PC-3 (cell line): ENCODE measurements around the gene ADAM12. TPM values are rescaled to one million over a fixed set of nuclear protein-coding genes. Genes with fewer than 3 reads are reported as not detected.

Experiments
- ATAC-seq: fragments of 200-7000 bp; cut with Tn5 transposase; 2 replicates; pipeline ENCODE4 v1.9.1; 2020; ENCODE audit warnings: mild to moderate bottlenecking, moderate library complexity
- BruUV-seq: library from RNA; stranded (reverse); fragments of 400-500 nt; replicated peaks from 2 replicates; lab custom pipeline; 2021; lab: Mats Ljungman, UMichigan
- CTCF ChIA-PET: fragments of 300-600 bp; sonication (Branson Sonifier 250); formaldehyde crosslinking; loops from one replicate; lab custom pipeline; 2022; ENCODE audit warnings: antibody characterized with exemption; lab: Charles Lee
- POLR2A ChIA-PET: fragments of 300-600 bp; sonication (Branson Sonifier 250); formaldehyde crosslinking; loops from one replicate; lab custom pipeline; 2022; ENCODE audit warnings: antibody characterized with exemption; ENCODE audit not compliant: unreplicated experiment; lab: Charles Lee
- DNase-seq: peaks from one replicate; pipeline ENCODE4 v3.0.0-alpha.2; 2015
- H2AFZ ChIP-seq: fragments of 300-600 bp; sonication (generic); 2 replicates; pipeline ENCODE4 v1.6.0; 2016; ENCODE audit warnings: antibody characterized with exemption, low read length
- H3F3A ChIP-seq: fragments of 300-600 bp; sonication (generic); one replicate; pipeline ENCODE4 v1.6.0; 2017; ENCODE audit warnings: antibody characterized with exemption, low read length, control low read depth, mild to moderate bottlenecking; ENCODE audit not compliant: unreplicated experiment
- H3K27ac ChIP-seq: fragments of 300-600 bp; sonication (generic); 2 replicates; pipeline ENCODE4 v1.5.1; 2016; ENCODE audit warnings: mild to moderate bottlenecking, low read length
- H3K27me3 ChIP-seq: fragments of 300-600 bp; sonication (generic); 2 replicates; pipeline ENCODE4 v1.6.1; 2016; ENCODE audit warnings: low read length, mixed read lengths
- H3K36me3 ChIP-seq: fragments of 300-600 bp; sonication (generic); 2 replicates; pipeline ENCODE4 v1.6.1; 2016; ENCODE audit warnings: low read depth, mixed run types, low read length, mixed read lengths
- H3K4me1 ChIP-seq: fragments of 300-600 bp; sonication (generic); 2 replicates; pipeline ENCODE4 v1.5.1; 2016; ENCODE audit warnings: low read length; ENCODE audit not compliant: insufficient read depth
- H3K4me2 ChIP-seq: fragments of 300-600 bp; sonication (generic); 2 replicates; pipeline ENCODE4 v1.6.0; 2016; ENCODE audit warnings: low read length
- H3K4me3 ChIP-seq: fragments of 300-600 bp; sonication (generic); 2 replicates; pipeline ENCODE4 v1.5.1; 2016; ENCODE audit warnings: mild to moderate bottlenecking, low read length, mixed read lengths
- H3K79me2 ChIP-seq: fragments of 300-600 bp; sonication (generic); 2 replicates; pipeline ENCODE4 v1.6.1; 2017; ENCODE audit warnings: low read length, mixed read lengths
- H3K9ac ChIP-seq: fragments of 300-600 bp; sonication (generic); 2 replicates; pipeline ENCODE4 v1.6.0; 2016; ENCODE audit warnings: mild to moderate bottlenecking, low read length
- H3K9me2 ChIP-seq: fragments of 300-600 bp; sonication (generic); replicated peaks from 2 replicates; pipeline ENCODE4 v1.6.1; 2016; ENCODE audit warnings: mixed run types, low read length, mixed read lengths
- H3K9me3 ChIP-seq: fragments of 300-600 bp; sonication (generic); 2 replicates; pipeline ENCODE4 v1.6.1; 2016; ENCODE audit warnings: low read length, mixed read lengths
- H4K20me1 ChIP-seq: fragments of 300-600 bp; sonication (generic); 2 replicates; pipeline ENCODE4 v1.6.1; 2016; ENCODE audit warnings: low read length, mixed read lengths
- CTCF ChIP-seq: fragments of 300-600 bp; sonication (generic); conservative IDR thresholded peaks from 2 replicates; pipeline ENCODE4 v1.5.1; 2017; ENCODE audit warnings: antibody characterized with exemption, low read depth, mild to moderate bottlenecking, low read length
- EZH2 ChIP-seq: fragments of 300-600 bp; sonication (generic); IDR thresholded peaks from one replicate; pipeline ENCODE4 v1.6.1; 2017; ENCODE audit warnings: antibody characterized with exemption, mild to moderate bottlenecking, low read length; ENCODE audit not compliant: unreplicated experiment
- EZH2phosphoT487 ChIP-seq: fragments of 300-600 bp; sonication (generic); IDR thresholded peaks from 2 replicates; pipeline ENCODE4 v1.6.1; 2018; ENCODE audit warnings: mild to moderate bottlenecking, antibody characterized with exemption, low read length, borderline replicate concordance
- intact Hi-C: fragments of 100-400 bp; cut with micrococcal nuclease; formaldehyde crosslinking; loops from 2 replicates; pipeline ENCODE4 v1.9.0; 2023
- total RNA-seq: library from RNA; depleted of rRNA; stranded (reverse); fragments of >200 nt; gene quantifications from 2 replicates; pipeline ENCODE4 v1.2.3, GENCODE V29; 2014

ADAM12 gene
- total RNA-seq, 1 experiment from 2014 or later = 3.4 TPM

- Histone ChIP-seq H3K9me2 (no peaks in the 10 kb centered on the region), H3K9me3 (no peaks in the 10 kb centered on the region), H2AFZ (no peak overlapping the region), H3F3A (no peaks in the 10 kb centered on the region), H4K20me1 (no peaks in the 10 kb centered on the region), H3K4me2 (no peak overlapping the region), H3K36me3 (no peaks in the 10 kb centered on the region), H3K4me1 (peaks cover 4% of the 10 kb centered on the region), H3K4me3 (no peak overlapping the region), H3K9ac (no peak overlapping the region), H3K79me2 (no peaks in the 10 kb centered on the region), H3K27me3 (no peaks in the 10 kb centered on the region), H3K27ac (no peak overlapping the region)
- intact Hi-C loops = no loop called here
- BruUV-seq = no TSS peak
- ChIA-PET CTCF (no interaction called here), POLR2A (no interaction called here)
- TF ChIP-seq EZH2phosphoT487 (no peak), EZH2 (no peak), CTCF (no peak)
- ATAC-seq (no peak), DNase-seq (no peak)
Observed at GRCh38 chr10:126392068-126392467, 3.8 kb upstream of the ADAM12 start.

- H4K20me1 ChIP-seq = no peaks in the 10 kb centered on the region
- TF ChIP-seq EZH2phosphoT487 (no peak), CTCF (no peak), EZH2 (no peak)
- no peak overlapping the region for H2AFZ ChIP-seq
- H3K9ac ChIP-seq = no peak overlapping the region
- CTCF ChIA-PET = no interaction called here
- intact Hi-C loops = no loop called here
- H3K9me3 ChIP-seq = no peaks in the 10 kb centered on the region
- H3K4me1 ChIP-seq = peaks cover 5% of the 10 kb centered on the region; the same call in 1 of the 2 replicates
- no peaks in the 10 kb centered on the region for H3K27me3 ChIP-seq
- POLR2A ChIA-PET = no interaction called here
- H3K4me2 ChIP-seq = no peak overlapping the region
- H3K4me3 ChIP-seq = no peak overlapping the region
- DNase-seq = no peak
- ATAC-seq = no peak
- H3K36me3 ChIP-seq = no peaks in the 10 kb centered on the region
- H3K9me2 ChIP-seq = no peaks in the 10 kb centered on the region
- no peak overlapping the region for H3K27ac ChIP-seq
- H3K79me2 ChIP-seq = no peaks in the 10 kb centered on the region
- no TSS peak for BruUV-seq
- no peaks in the 10 kb centered on the region for H3F3A ChIP-seq
Observed at GRCh38 chr10:126391192-126391885, 3.1 kb upstream of the ADAM12 start.

GRCh38 chr10:126390324-126390723, 2.0 kb upstream of the ADAM12 start:
- no peaks in the 10 kb centered on the region for H3K9me3 ChIP-seq
- no peak for DNase-seq
- H3K27me3 ChIP-seq = no peaks in the 10 kb centered on the region
- intact Hi-C loops = no loop called here
- ATAC-seq = no peak
- no TSS peak for BruUV-seq
- H3K9ac ChIP-seq = no peak overlapping the region
- H3K4me1 ChIP-seq = peaks cover 6% of the 10 kb centered on the region; the same call in 1 of the 2 replicates
- no peak overlapping the region for H2AFZ ChIP-seq
- TF ChIP-seq EZH2 (no peak), CTCF (no peak), EZH2phosphoT487 (no peak)
- ChIA-PET CTCF (no interaction called here), POLR2A (no interaction called here)
- H3K4me3 ChIP-seq = no peak overlapping the region
- H3K79me2 ChIP-seq = no peaks in the 10 kb centered on the region
- no peak overlapping the region for H3K4me2 ChIP-seq
- no peaks in the 10 kb centered on the region for H3K9me2 ChIP-seq
- H3K27ac ChIP-seq = no peak overlapping the region
- H3K36me3 ChIP-seq = no peaks in the 10 kb centered on the region
- no peaks in the 10 kb centered on the region for H3F3A ChIP-seq
- H4K20me1 ChIP-seq = no peaks in the 10 kb centered on the region
